NCI-H1092 (cell line): ENCODE data around the gene EXOC3L4.

Experiments
- DNase-seq: peaks from one replicate; lab custom pipeline; 2025; lab: John Stamatoyannopoulos, UW

EXOC3L4 gene

GRCh38 chr14:103133210-103134140, 39.0 kb downstream of the EXOC3L4 start:
- no peak for DNase-seq

DNA sequence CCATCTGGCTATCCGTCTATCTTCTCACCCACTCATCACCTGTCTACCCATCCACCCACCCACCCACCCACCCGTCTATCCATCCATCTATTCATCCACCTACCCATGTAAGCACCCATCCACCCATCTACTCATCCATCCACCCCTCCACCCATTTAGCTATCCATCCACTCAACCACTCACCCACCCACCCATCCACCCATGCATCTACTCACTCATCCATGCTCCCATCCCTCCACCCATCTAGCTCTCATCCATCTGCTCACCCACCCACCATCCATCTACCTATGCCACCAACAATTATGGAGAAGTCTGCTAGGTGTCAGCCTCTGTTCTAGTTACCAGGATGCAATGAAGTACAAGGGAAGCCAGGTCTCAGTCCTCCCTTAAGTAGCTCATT, 39.9 kb downstream of the EXOC3L4 start:
- DNase-seq, result no peak

GRCh38 chr14:103134919-103135318, 40.4 kb downstream of the EXOC3L4 start:
- no peak for DNase-seq

GRCh38 chr14:103135333-103136260, 41.1 kb downstream of the EXOC3L4 start:
- DNase-seq, result no peak

GRCh38 chr14:103136388-103137271, 42.1 kb downstream of the EXOC3L4 start:
- no peak for DNase-seq

DNA sequence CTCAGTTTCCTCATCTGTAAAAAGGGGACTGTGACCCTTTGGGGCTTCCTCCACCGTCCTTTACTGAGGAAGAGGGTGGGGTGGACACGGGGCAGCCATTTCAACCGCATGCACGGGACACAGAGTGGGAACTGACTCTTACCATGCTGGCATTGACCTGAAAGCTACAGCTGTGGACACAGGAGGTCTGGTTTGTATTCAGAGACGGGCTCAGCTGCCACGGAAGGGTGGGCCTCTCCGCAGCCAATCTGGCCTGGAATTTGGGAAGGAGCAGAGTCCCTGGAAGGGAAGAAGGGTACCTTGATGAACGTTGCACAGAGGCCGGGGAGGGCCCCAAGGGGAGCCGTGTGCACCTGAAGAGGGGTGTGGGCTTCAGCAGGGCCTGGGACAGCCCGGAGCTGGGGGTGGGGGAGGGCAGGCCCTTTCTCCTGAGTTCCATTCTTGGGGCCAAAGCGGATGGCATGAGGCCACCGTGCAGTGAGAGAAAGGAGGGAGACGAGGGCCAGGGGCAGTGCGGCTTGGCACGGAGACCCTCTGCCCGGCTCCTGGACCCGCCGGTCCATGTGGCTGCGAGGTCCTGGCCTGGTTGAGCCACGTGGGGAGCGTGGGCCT, 43.3 kb downstream of the EXOC3L4 start:
- DNase-seq, result no peak

- DNase-seq, result no peak
Measured at GRCh38 chr14:103138301-103139131, 44.0 kb downstream of the EXOC3L4 start.

- DNase-seq, result no peak
Measured at GRCh38 chr14:103139132-103140025, 44.9 kb downstream of the EXOC3L4 start.

- peak; percentile 17 for DNase-seq
Measured at GRCh38 chr14:103140316-103141109, 46.0 kb downstream of the EXOC3L4 start.

DNA sequence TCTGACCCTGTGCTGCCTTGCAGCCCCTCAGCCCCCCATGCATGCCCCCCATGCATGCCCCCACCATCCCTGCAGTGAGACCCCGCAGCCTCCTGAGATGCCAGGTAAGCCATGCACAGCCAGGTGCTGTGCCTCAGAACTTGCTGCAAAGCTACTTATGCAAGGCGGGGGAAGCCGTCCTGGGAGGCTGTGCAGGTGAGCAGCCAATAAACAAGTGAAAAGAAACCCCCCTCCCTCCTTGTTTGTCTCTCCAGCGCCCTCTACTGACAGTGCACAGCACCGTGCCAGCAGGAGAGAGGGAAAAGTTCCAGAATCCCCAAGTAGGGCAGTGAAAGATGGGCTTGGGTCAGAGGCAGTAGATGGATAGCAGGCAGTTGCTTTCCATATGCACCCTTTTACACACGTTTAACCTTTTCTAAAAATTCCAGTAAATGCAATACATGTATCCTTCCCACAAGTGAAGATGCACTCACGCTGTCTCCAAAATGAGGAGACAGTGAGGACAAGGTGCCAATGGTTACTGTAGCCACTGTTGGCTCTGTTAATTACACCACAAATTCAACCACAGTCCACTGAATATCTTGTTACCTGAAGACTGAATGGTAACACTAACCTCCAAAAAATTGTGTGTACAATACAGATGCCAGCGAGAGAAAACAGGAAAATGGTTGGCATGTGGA, 46.7 kb downstream of the EXOC3L4 start:
- peak; percentile 18 for DNase-seq

GRCh38 chr14:103142026-103142425, 47.5 kb downstream of the EXOC3L4 start:
- peak; percentile 27 for DNase-seq

GRCh38 chr14:103142721-103143302, 48.3 kb downstream of the EXOC3L4 start:
- no peak for DNase-seq

DNA sequence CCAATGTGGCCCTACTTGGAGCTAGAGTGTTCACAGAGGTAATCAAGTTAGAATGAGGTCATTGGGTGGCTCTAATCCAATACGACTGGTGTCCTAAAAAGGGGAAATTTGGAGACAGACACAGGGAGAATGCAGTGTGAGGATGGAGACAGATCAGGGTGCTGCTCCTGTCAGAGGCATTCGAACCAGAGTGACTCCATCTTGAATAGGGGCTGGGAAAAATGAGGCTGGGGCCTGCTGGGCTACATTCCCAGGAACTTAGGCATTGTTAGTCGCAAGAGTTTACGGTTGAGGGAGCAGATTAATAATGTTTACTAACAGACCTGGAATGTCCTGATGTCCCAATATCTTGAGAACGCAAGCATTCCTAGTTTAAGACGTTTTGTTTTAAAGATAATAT, 49.0 kb downstream of the EXOC3L4 start:
- DNase-seq, result no peak

DNA sequence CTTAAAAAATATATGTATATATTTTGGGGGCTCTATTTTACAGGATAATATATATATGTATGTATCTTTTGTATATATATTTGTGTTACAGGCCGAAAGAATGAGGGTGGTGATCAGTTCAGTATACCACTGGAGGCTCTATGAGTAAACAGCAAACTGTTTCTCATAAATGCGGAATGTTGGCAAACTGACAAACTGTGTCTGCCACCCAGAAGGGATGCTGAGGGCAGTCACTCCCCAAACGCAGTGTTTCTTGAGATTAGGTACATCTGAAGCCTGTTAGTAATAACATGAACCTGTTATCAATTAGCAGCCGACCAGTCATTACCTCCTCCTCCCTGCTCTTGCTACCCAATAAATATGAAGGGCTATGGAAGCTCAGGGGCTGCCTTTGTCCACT, 49.6 kb downstream of the EXOC3L4 start:
- DNase-seq, result no peak

- no peak for DNase-seq
Measured at GRCh38 chr14:103146141-103146709, 51.7 kb downstream of the EXOC3L4 start.

DNA sequence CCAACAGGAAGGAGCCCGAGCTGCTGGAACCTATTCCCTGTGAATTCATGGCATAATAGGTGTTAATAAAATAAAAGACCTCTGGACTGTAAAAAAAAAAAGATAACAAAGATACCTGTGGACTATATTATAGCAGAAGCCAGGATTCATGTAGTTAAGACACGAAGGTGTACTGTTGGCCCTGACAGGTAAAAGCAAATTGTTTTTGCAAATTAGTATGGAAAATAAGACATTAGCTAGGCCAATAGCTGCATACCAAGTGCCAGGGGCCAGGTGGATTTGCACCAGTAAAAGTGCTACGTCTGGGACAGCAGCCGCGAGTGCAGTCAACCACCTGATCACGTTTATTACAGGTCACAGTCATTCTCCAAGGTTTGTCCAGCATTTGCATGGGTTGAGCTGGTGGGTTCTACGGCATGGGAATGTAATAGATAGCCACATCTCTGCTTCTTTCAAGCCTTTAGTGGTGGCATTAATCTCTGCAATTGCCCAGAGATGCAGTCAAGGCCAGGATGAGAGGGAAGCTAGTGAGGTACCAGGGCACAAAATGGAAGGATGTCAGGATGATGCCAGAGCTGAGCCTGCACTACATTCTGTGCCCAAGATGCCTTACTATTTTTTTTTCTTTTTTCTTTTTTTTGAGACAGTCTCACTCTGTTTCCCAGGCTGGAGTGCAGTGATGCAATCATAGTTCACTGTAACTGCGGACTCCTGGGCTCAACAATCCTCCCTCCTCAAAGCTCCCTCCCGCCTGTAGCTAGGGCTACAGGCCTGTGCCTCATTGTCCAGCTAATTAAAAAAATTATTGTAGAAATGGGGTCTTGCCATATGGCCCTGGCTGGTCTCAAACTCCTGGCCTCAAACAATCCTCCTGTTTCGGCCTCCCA, 55.1 kb downstream of the EXOC3L4 start:
- no peak for DNase-seq
